Heart left ventricle (tissue), 16 donors: ENCODE data around the gene DOLPP1. TPM values are rescaled to one million over a fixed set of nuclear protein-coding genes. Genes with fewer than 3 reads are reported as not detected.

ENCODE experiments used
- ATAC-seq, 4 donors: fragments of 200-7000 bp; cut with Tn5 transposase; one replicate each; pipeline ENCODE4 v1.9.1; 2020 to 2022; ENCODE audit warnings: moderate library complexity in 4 of 4, mild to moderate bottlenecking in 3 of 4, moderate number of reproducible peaks in 1 of 4
- DNase-seq, 5 donors: peaks; one replicate each; pipeline ENCODE4 v3.0.0-alpha.2; 2020
- H3K27ac ChIP-seq, 12 donors: fragments of 200-600 bp; sonication (generic) in 4 of 12; one replicate each; pipeline versions ENCODE4 v1.5.0 to v1.8.0; 2016 to 2022; ENCODE audit warnings: mild to moderate bottlenecking in 2 of 12
- H3K27me3 ChIP-seq, 9 donors: fragments of 200-600 bp; sonication (generic) in 2 of 9; one replicate each; pipeline versions ENCODE4 v1.5.1 to v1.8.0; 2016 to 2022; ENCODE audit warnings: mild to moderate bottlenecking in 3 of 9
- H3K36me3 ChIP-seq, 9 donors: fragments of 200-600 bp; sonication (generic) in 2 of 9; one replicate each; pipeline versions ENCODE4 v1.5.0 to v1.8.0; 2018 to 2022; ENCODE audit warnings: mild to moderate bottlenecking in 2 of 9
- H3K4me1 ChIP-seq, 12 donors: fragments of 200-600 bp; sonication (generic) in 4 of 12; one replicate each; pipeline versions ENCODE4 v1.5.0 to v1.8.0; 2016 to 2022; ENCODE audit warnings: mild to moderate bottlenecking in 3 of 12
- H3K4me3 ChIP-seq, 12 donors: fragments of 200-600 bp; sonication (generic) in 4 of 12; one replicate each; pipeline versions ENCODE4 v1.5.0 to v1.8.0; 2017 to 2022; ENCODE audit warnings: mild to moderate bottlenecking in 9 of 12, moderate library complexity in 4 of 12
- H3K9me3 ChIP-seq, 12 donors: fragments of 200-600 bp; sonication (generic) in 4 of 12; one replicate each; pipeline versions ENCODE4 v1.5.0 to v1.8.0; 2016 to 2022; ENCODE audit warnings: mild to moderate bottlenecking in 1 of 12
- CTCF ChIP-seq, 12 donors: fragments of 200-600 bp; sonication (generic) in 4 of 12; IDR thresholded peaks; one replicate each; pipeline versions ENCODE4 v1.5.0 to v1.8.0; 2018 to 2022; ENCODE audit warnings: antibody characterized with exemption in 12 of 12, mild to moderate bottlenecking in 5 of 12
- POLR2A ChIP-seq, 2 donors: fragments of 450-650 bp; IDR thresholded peaks; one replicate each; pipeline ENCODE4 v1.6.1; 2017; ENCODE audit warnings: antibody characterized with exemption in 2 of 2, mild to moderate bottlenecking in 2 of 2, moderate library complexity in 2 of 2
- WGBS, 4 donors: extraction: QIAGEN DNeasy Blood & Tissue Kit in 2 of 4; methylation state at CpG; one replicate each; pipeline versions ENCODE4 v1.1.5 to v1.1.7; 2013 to 2018; 5-methylcytosine and 5-hydroxymethylcytosine counted together
- intact Hi-C, 10 donors: fragments of 100-400 bp; cut with DNase I; formaldehyde crosslinking; loops; one replicate each; pipeline versions ENCODE4 v1.11.1 to v1.14.2; 2022
- polyA plus RNA-seq, 2 donors: library from polyadenylated mRNA; stranded (reverse); fragments of 200-250 nt; gene quantifications; one replicate each; pipeline ENCODE4 v1.2.3, GENCODE V29; 2013
- total RNA-seq, 9 donors: library from RNA; depleted of rRNA in 2 of 9; stranded (reverse); fragments of >200 nt in 2 of 9; fragmentation: NEBNext Ultra II Directional in 3 of 9; extraction: Animal tissue kit (Norgen Biotek cat#: 25700) in 3 of 9; gene quantifications; one replicate each; pipeline versions ENCODE4 v1.1.0 to v1.2.4, GENCODE V29; 2016 to 2023
- donor health status: ischemic (EF 13 %, LVEDD 7.1; RV severe dilation, severe dysfunction).
- donor health status: healthy with polysubstance abuse.
- donor health status: DM: no; HTN: yes; CAD: no.
- donor health status: DM: no; HTN: no; CAD: no.
- donor health status: ischemic (EF 25% LVEDD 6.9; RV normal size, moderate dysfunction).
- donor health status: ischemic (EF 25% LVEDD 5.7; RV mildly dilated, moderate dysfunction).
- donor health status: healthy.
- donor health status: DM: yes; HTN: yes; CAD: no.
- donor health status: ischemic (EF 35%, LVEDD 5.7; RV mildly dilated, moderate dysfunction).
- donor health status: nonischemic (EF 11% LVEDD 7.7; RV severe dilation, severe dysfunction).
- donor health status: DM: yes; HTN: yes; CAD: no.
- donor health status: PGD.
- donor health status: ischemic (EF 29% LVEDD 5.4; RV normal size, mild dysfunction).
- donor health status: nonischemic (EF 23%, LVEDD 6.1; RV moderate dilation, normal function).

The DOLPP1 gene
- total and polyA plus RNA-seq, 11 donors, result 3.0 to 11.5 (median 5.8) TPM

DNA sequence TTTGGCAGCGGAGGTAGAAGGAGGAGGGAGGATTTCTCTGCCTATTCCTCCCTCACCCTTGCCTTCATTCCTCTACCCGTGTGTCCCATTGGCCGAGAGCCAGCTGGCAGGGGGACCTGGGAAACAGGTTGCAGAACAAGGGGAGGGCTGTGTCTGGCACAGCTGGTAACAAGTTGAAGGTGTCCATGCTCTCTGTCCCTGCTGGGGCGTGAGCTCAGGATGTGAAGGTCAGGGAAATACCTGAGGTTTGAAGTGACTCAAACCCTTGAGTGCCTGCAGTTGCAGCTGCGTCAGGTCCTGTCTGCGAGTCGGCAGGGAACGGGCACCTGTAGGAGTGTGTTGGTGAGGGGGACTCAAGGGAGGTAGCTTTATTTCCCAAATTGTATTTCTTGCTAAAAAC, 28.3 kb upstream of the DOLPP1 start:
- ATAC-seq, result peak; percentile 72 to 92 (median 85)

DNA sequence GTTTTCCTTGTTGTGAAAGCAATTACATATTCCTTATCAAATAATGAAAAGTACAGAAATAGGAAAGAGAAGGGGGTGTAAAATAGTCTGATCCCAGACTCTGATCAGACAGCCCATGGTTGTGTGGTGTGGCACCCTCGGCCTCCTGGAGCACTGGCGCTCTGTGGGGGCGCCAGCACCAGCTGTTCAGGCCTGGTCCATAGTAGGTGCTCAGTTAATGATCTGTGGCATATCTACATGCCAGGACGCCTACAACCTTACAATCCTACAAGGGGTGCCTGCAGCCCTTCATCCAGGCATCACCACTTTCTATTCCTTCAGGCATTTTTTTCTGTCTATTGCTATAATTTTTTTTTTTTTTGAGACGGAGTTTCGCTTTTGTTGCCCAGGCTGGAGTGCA, 27.9 kb upstream of the DOLPP1 start:
- no peaks in the 10 kb centered on the region for H3K9me3 ChIP-seq
- no peaks in the 10 kb centered on the region for H3K27me3 ChIP-seq
- WGBS, 4 donors, result 93 to 96% (median 94%) methylated on average over 6 of the region's 6 CpGs
- TF ChIP-seq POLR2A (IDR thresholded peaks at IDR 0.05), result no peak
- no peak for TF ChIP-seq CTCF (IDR thresholded peaks at IDR 0.05)
- H3K36me3 ChIP-seq, result peaks cover 0 to 98% (median 89%) of the 10 kb centered on the region in 9 donors
- ATAC-seq (no peak), DNase-seq (peak in 1 of 5 donors; percentile 7)
- peak overlapping the region in 6 of 12 donors; percentile 19 to 69 (median 48) for H3K27ac ChIP-seq
- no peak overlapping the region for H3K4me3 ChIP-seq
- intact Hi-C loops, result no loop called here
- H3K4me1 ChIP-seq, result peaks cover 0 to 6% (median 0%) of the 10 kb centered on the region in 12 donors

More for the DNA sequence above, 28.3 kb upstream of the DOLPP1 start:
- peak; percentile 71 to 91 (median 87) for DNase-seq
- Histone ChIP-seq H3K27me3 (no peaks in the 10 kb centered on the region), H3K9me3 (no peaks in the 10 kb centered on the region), H3K4me1 (peaks cover 0 to 6% (median 0%) of the 10 kb centered on the region in 12 donors), H3K27ac (peak overlapping the region in 6 of 12 donors; percentile 19 to 69 (median 48)), H3K4me3 (no peak overlapping the region), H3K36me3 (peaks cover 0 to 98% (median 92%) of the 10 kb centered on the region in 9 donors)
- TF ChIP-seq CTCF (IDR thresholded peaks at IDR 0.05) (no peak), POLR2A (IDR thresholded peaks at IDR 0.05) (no peak)
- intact Hi-C loops, result no loop called here
- WGBS, 4 donors, result 46 to 52% (median 50%) methylated on average over 7 to 8 of the region's 8 CpGs

DNA sequence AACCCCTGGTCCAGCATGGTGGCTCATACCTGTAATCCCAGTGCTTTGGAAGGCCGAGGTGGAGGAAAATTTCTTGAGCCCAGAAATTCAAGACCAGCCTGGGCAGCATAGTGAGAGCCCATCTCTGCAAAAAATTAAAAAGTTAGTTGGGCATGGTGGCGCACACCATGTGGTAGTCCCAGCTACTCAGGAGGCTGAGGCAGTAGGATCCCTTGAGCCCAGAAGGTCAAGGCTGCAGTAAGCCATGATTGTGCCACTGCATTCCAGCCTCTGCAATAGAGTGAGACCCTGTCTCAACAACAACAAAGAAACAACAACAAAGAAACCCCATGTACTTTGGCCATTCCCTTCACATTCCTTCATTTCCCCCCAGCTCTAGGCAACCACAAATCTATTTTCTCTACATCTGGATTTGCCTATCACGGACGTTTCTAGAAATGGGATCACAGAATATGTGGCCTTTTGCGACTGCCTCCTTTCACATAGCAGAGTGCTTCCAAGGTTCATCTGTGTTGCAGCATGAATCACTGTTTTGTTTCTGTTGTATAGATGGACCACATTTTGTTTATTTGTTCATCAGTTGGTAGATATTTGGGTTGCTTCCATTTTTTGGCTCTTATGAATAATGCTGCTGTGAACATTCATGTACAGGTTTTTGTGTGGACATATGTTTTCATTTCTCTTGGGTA, 26.6 kb upstream of the DOLPP1 start:
- WGBS, 4 donors, result 82 to 91% (median 87%) methylated on average over 5 of the region's 5 CpGs
- TF ChIP-seq CTCF (IDR thresholded peaks at IDR 0.05) (no peak), POLR2A (IDR thresholded peaks at IDR 0.05) (no peak)
- no peak overlapping the region for H3K27ac ChIP-seq
- H3K4me3 ChIP-seq, result no peak overlapping the region
- no peak for DNase-seq
- no peaks in the 10 kb centered on the region for H3K9me3 ChIP-seq
- intact Hi-C loops, result no loop called here
- ATAC-seq, result no peak
- H3K36me3 ChIP-seq, result peaks cover 0 to 97% (median 78%) of the 10 kb centered on the region in 9 donors
- no peaks in the 10 kb centered on the region for H3K27me3 ChIP-seq
- peaks cover 0 to 6% (median 0%) of the 10 kb centered on the region in 12 donors for H3K4me1 ChIP-seq

GRCh38 chr9:129058965-129059795, 21.7 kb upstream of the DOLPP1 start:
- no peak overlapping the region for H3K4me3 ChIP-seq
- H3K36me3 ChIP-seq, result peaks cover 0 to 98% (median 92%) of the 10 kb centered on the region in 9 donors
- no peaks in the 10 kb centered on the region for H3K4me1 ChIP-seq
- H3K9me3 ChIP-seq, result no peaks in the 10 kb centered on the region
- H3K27ac ChIP-seq, result no peak overlapping the region
- 82 to 90% (median 87%) methylated on average over 20 to 21 of the region's 21 CpGs for WGBS, 4 donors
- ATAC-seq (no peak), DNase-seq (no peak)
- intact Hi-C loops, result no loop called here
- TF ChIP-seq CTCF (IDR thresholded peaks at IDR 0.05) (no peak), POLR2A (IDR thresholded peaks at IDR 0.05) (no peak)
- H3K27me3 ChIP-seq, result no peaks in the 10 kb centered on the region
